HG02642 (cell line): ENCODE results near the gene SH3BP4.

Experiments
- ATAC-seq: cut with Tn5 transposase; IDR thresholded peaks from one replicate; pipeline ENCODE4 v1.9.1; 2021; ENCODE audit warnings: mild to moderate bottlenecking; ENCODE audit not compliant: unreplicated experiment, poor library complexity

SH3BP4 gene

GRCh38 chr2:234945339-234945873 lies 6.4 kb upstream of the SH3BP4 start:
- no peak for ATAC-seq

- no peak for ATAC-seq
These were observed 4.3 kb upstream of the SH3BP4 start for GRCh38 chr2:234947556-234947955.

GRCh38 chr2:234949762-234950434 lies 1.9 kb upstream of the SH3BP4 start:
- ATAC-seq, result no peak

- ATAC-seq, result no peak
These were observed 1.4 kb upstream of the SH3BP4 start for GRCh38 chr2:234950435-234950729.

- no peak for ATAC-seq
These were observed 820 bp upstream of the SH3BP4 start for GRCh38 chr2:234950730-234951663.

GRCh38 chr2:234952270-234953115 lies 676 bp downstream of the SH3BP4 start:
- no peak for ATAC-seq

GRCh38 chr2:234953116-234954031 lies 1.6 kb downstream of the SH3BP4 start:
- no peak for ATAC-seq

GRCh38 chr2:234954551-234954992 lies 2.8 kb downstream of the SH3BP4 start:
- ATAC-seq, result no peak

- no peak for ATAC-seq
These were observed 3.3 kb downstream of the SH3BP4 start for GRCh38 chr2:234955091-234955591.

GRCh38 chr2:234955971-234956509 lies 4.2 kb downstream of the SH3BP4 start:
- no peak for ATAC-seq

- ATAC-seq, result no peak
These were observed 6.0 kb downstream of the SH3BP4 start for GRCh38 chr2:234957834-234958135.

GRCh38 chr2:234958311-234958710 lies 6.5 kb downstream of the SH3BP4 start:
- ATAC-seq, result no peak

- ATAC-seq, result no peak
These were observed 7.1 kb downstream of the SH3BP4 start for GRCh38 chr2:234958746-234959395.

GRCh38 chr2:234960175-234961088 lies 8.6 kb downstream of the SH3BP4 start:
- no peak for ATAC-seq

- no peak for ATAC-seq
These were observed 10.0 kb downstream of the SH3BP4 start for GRCh38 chr2:234961784-234962183.

- ATAC-seq, result no peak
These were observed 12.2 kb downstream of the SH3BP4 start for GRCh38 chr2:234963773-234964615.
